HepG2 (cell line): Measurements from ENCODE around the gene ZNF341. TPM values are rescaled to one million over a fixed set of nuclear protein-coding genes. Genes with fewer than 3 reads are reported as not detected.

Source experiments
- AKAP8 ChIP-seq: sonication (generic); formaldehyde crosslinking; IDR thresholded peaks from 2 replicates; pipeline ENCODE4 v1.5.1; 2020; ENCODE audit warnings: mild to moderate bottlenecking, missing genetic modification reagents
- ARHGAP35 ChIP-seq: sonication (generic); formaldehyde crosslinking; IDR thresholded peaks from 2 replicates; pipeline ENCODE4 v1.9.0; 2022; ENCODE audit warnings: mild to moderate bottlenecking, inconsistent platforms, moderate library complexity, missing genetic modification reagents, borderline replicate concordance
- ATF7 ChIP-seq, 2 experiments: fragments of 450-650 bp in 1 of 2; sonication (generic) in 1 of 2; formaldehyde crosslinking in 1 of 2; IDR thresholded peaks; 2 replicates each; pipeline versions ENCODE4 v1.4.0 to v1.6.1; 2016 to 2020; ENCODE audit warnings: antibody characterized with exemption in 1 of 2, mild to moderate bottlenecking in 1 of 2, missing genetic modification reagents in 1 of 2
- BRF2 ChIP-seq: sonication (generic); formaldehyde crosslinking; IDR thresholded peaks from 2 replicates; pipeline ENCODE4 v1.8.1; 2022; ENCODE audit warnings: mild to moderate bottlenecking, missing genetic modification reagents
- EHMT2 ChIP-seq: fragments of 200-600 bp; sonication (generic); IDR thresholded peaks from 2 replicates; pipeline ENCODE4 v1.7.0; 2017; ENCODE audit warnings: antibody characterized with exemption, low read depth, low read length, borderline replicate concordance
- FOXA3 ChIP-seq: IDR thresholded peaks from 2 replicates; pipeline ENCODE4 v1.6.1; 2016; ENCODE audit warnings: missing genetic modification reagents, missing compliant biosample characterization
- GABPA ChIP-seq, 2 experiments: IDR thresholded peaks; 2 replicates each; pipeline ENCODE4 v1.6.1; 2011 to 2016; ENCODE audit warnings: low read depth in 2 of 2, low read length in 1 of 2, missing biosample characterization in 1 of 2, missing genetic modification characterization in 1 of 2
- JARID2 ChIP-seq: sonication (generic); formaldehyde crosslinking; IDR thresholded peaks from 2 replicates; pipeline ENCODE4 v1.8.1; 2023; ENCODE audit warnings: missing genetic modification reagents, inconsistent platforms; ENCODE audit not compliant: insufficient replicate concordance
- JUNB ChIP-seq: sonication (generic); formaldehyde crosslinking; IDR thresholded peaks from 2 replicates; pipeline ENCODE4 v1.8.0; 2022; ENCODE audit warnings: missing genetic modification reagents, mild to moderate bottlenecking, borderline replicate concordance
- MXI1 ChIP-seq: IDR thresholded peaks from 3 replicates; pipeline ENCODE4 v1.6.1; 2012; ENCODE audit warnings: low read depth, low read length, inconsistent platforms, borderline replicate concordance
- MZF1 ChIP-seq: sonication (generic); formaldehyde crosslinking; IDR thresholded peaks from 2 replicates; pipeline ENCODE4 v1.8.1; 2023; ENCODE audit warnings: mild to moderate bottlenecking, missing genetic modification reagents, borderline replicate concordance
- NFYB ChIP-seq: sonication (generic); formaldehyde crosslinking; IDR thresholded peaks from 2 replicates; pipeline ENCODE4 v1.4.0; 2020; ENCODE audit warnings: missing genetic modification reagents
- SP140L ChIP-seq: sonication (generic); formaldehyde crosslinking; IDR thresholded peaks from 2 replicates; pipeline ENCODE4 v1.4.0; 2020; ENCODE audit warnings: missing genetic modification reagents, borderline replicate concordance
- TCF7L2 ChIP-seq: IDR thresholded peaks from 2 replicates; pipeline ENCODE4 v1.6.1; 2011; ENCODE audit warnings: mild to moderate bottlenecking, low read depth, low read length, moderate library complexity
- ZBTB1 ChIP-seq: sonication (generic); formaldehyde crosslinking; IDR thresholded peaks from 2 replicates; pipeline ENCODE4 v1.4.0; 2020; ENCODE audit warnings: missing genetic modification reagents, borderline replicate concordance
- ZC3H4 ChIP-seq: sonication (generic); formaldehyde crosslinking; IDR thresholded peaks from 2 replicates; pipeline ENCODE4 v1.4.0; 2020; ENCODE audit warnings: missing genetic modification reagents, borderline replicate concordance
- ZFP36L1 ChIP-seq: sonication (generic); formaldehyde crosslinking; IDR thresholded peaks from 2 replicates; pipeline ENCODE4 v1.8.0; 2022; ENCODE audit warnings: mild to moderate bottlenecking, missing genetic modification reagents, moderate library complexity
- ZFYVE20 ChIP-seq: sonication (generic); formaldehyde crosslinking; IDR thresholded peaks from 2 replicates; pipeline ENCODE4 v1.8.0; 2023; ENCODE audit warnings: low read depth, mild to moderate bottlenecking, moderate library complexity, missing genetic modification reagents, borderline replicate concordance
- ZNF136 ChIP-seq: sonication (generic); formaldehyde crosslinking; IDR thresholded peaks from 2 replicates; pipeline ENCODE4 v1.8.1; 2022; ENCODE audit warnings: low read depth, mild to moderate bottlenecking, moderate library complexity, missing genetic modification reagents
- ZNF180 ChIP-seq: sonication (generic); formaldehyde crosslinking; IDR thresholded peaks from 2 replicates; pipeline ENCODE4 v1.4.0; 2020; ENCODE audit warnings: low read depth, missing genetic modification reagents, borderline replicate concordance
- ZNF225 ChIP-seq: sonication (generic); formaldehyde crosslinking; IDR thresholded peaks from 2 replicates; pipeline ENCODE4 v1.4.0; 2020; ENCODE audit warnings: mild to moderate bottlenecking, missing genetic modification reagents
- ZNF264 ChIP-seq: sonication (generic); formaldehyde crosslinking; IDR thresholded peaks from 2 replicates; pipeline ENCODE4 v1.4.0; 2020; ENCODE audit warnings: missing genetic modification reagents
- ZNF30 ChIP-seq: sonication (generic); formaldehyde crosslinking; IDR thresholded peaks from 2 replicates; pipeline ENCODE4 v1.5.0; 2020; ENCODE audit warnings: mild to moderate bottlenecking, missing genetic modification reagents
- ZNF354B ChIP-seq: sonication (generic); formaldehyde crosslinking; IDR thresholded peaks from 2 replicates; pipeline ENCODE4 v1.8.0; 2022; ENCODE audit warnings: mild to moderate bottlenecking, missing genetic modification reagents
- ZNF430 ChIP-seq: sonication (generic); formaldehyde crosslinking; IDR thresholded peaks from 2 replicates; pipeline ENCODE4 v1.9.0; 2021; ENCODE audit warnings: mild to moderate bottlenecking, missing genetic modification reagents
- ZNF552 ChIP-seq: sonication (generic); formaldehyde crosslinking; IDR thresholded peaks from 2 replicates; pipeline ENCODE4 v1.9.0; 2022; ENCODE audit warnings: missing genetic modification reagents, mild to moderate bottlenecking, borderline replicate concordance
- ZNF558 ChIP-seq: sonication (generic); formaldehyde crosslinking; IDR thresholded peaks from 2 replicates; pipeline ENCODE4 v1.9.0; 2022; ENCODE audit warnings: mild to moderate bottlenecking, missing genetic modification reagents, borderline replicate concordance
- ZNF605 ChIP-seq: sonication (generic); formaldehyde crosslinking; IDR thresholded peaks from 2 replicates; pipeline ENCODE4 v1.8.0; 2022; ENCODE audit warnings: mild to moderate bottlenecking, missing genetic modification reagents
- ZNF746 ChIP-seq: sonication (generic); formaldehyde crosslinking; IDR thresholded peaks from 2 replicates; pipeline ENCODE4 v1.8.0; 2022; ENCODE audit warnings: mild to moderate bottlenecking, missing genetic modification reagents
- ZNF75D ChIP-seq: sonication (generic); formaldehyde crosslinking; IDR thresholded peaks from 2 replicates; pipeline ENCODE4 v1.8.1; 2023; ENCODE audit warnings: missing genetic modification reagents, mild to moderate bottlenecking, borderline replicate concordance
- ZNF788 ChIP-seq: sonication (generic); formaldehyde crosslinking; IDR thresholded peaks from 2 replicates; pipeline ENCODE4 v1.5.0; 2020; ENCODE audit warnings: mild to moderate bottlenecking, missing genetic modification reagents, borderline replicate concordance
- ZNF878 ChIP-seq: sonication (generic); formaldehyde crosslinking; IDR thresholded peaks from 2 replicates; pipeline ENCODE4 v1.8.1; 2023; ENCODE audit warnings: mild to moderate bottlenecking, missing genetic modification reagents, moderate library complexity
- polyA plus RNA-seq, 8 experiments: library from polyadenylated mRNA; depleted of rRNA in 3 of 8; stranded (reverse) in 7 of 8; unstranded in 1 of 8; fragments of >200 nt; fragmentation: Illumina TruSeq in 4 of 8; extraction: Trizol in 4 of 8; gene quantifications; 2 replicates each; pipeline versions ENCODE4 v1.2.1 to v1.2.3, GENCODE V29; 2011 to 2016; ENCODE audit warnings: low read depth in 4 of 8, missing spikeins in 1 of 8, mixed read lengths in 1 of 8; ENCODE audit not compliant: insufficient read depth in 1 of 8
- total RNA-seq, 5 experiments: library from RNA; depleted of rRNA; stranded (reverse); fragments of >200 nt; fragmentation: Illumina TruSeq; extraction: Trizol; gene quantifications; 2 replicates each; pipeline ENCODE4 v1.2.3, GENCODE V29; 2016; ENCODE audit warnings: low read depth in 1 of 5

The ZNF341 gene
- total and polyA plus RNA-seq, 2 of the 13 experiments (the other 11 are each of a cell fraction or from before 2014, with no cell fraction given) = 1.1 to 2.2 TPM

GRCh38 chr20:33724439-33725094 lies 7.2 kb upstream of the ZNF341 start (continued):
- TF ChIP-seq ZNF354B (CRISPR knock-in tag) (no peak), SP140L (CRISPR knock-in tag) (0 out of 2 replicates have a peak, but pooled peaks have one; percentile 73), ZNF264 (peak; percentile 88), AKAP8 (CRISPR knock-in tag) (no peak), ZNF136 (CRISPR knock-in tag) (no peak; the same call in 1 of the 2 replicates), ZNF30 (no peak), GABPA (IDR thresholded peaks at IDR 0.05; ENCODE audit: low read depth, low read length) (no peak), GABPA (CRISPR knock-in tag; IDR thresholded peaks at IDR 0.05; ENCODE audit: low read depth) (no peak), ATF7 (IDR thresholded peaks at IDR 0.05) (no peak), ATF7 (CRISPR knock-in tag; IDR thresholded peaks at IDR 0.05) (no peak), ZNF746 (CRISPR knock-in tag) (no peak), EHMT2 (no peak), ZNF788 (no peak; the same call in 1 of the 2 replicates), NFYB (CRISPR knock-in tag) (no peak), JARID2 (CRISPR knock-in tag) (no peak), ARHGAP35 (CRISPR knock-in tag) (no peak), MZF1 (no peak), ZNF180 (no peak), TCF7L2 (no peak), ZNF225 (no peak), MXI1 (no peak), FOXA3 (CRISPR knock-in tag) (peak; percentile 68), BRF2 (CRISPR knock-in tag) (no peak), ZNF430 (CRISPR knock-in tag) (no peak), ZNF75D (no peak), JUNB (CRISPR knock-in tag) (no peak), ZNF878 (CRISPR knock-in tag) (no peak), ZNF558 (CRISPR knock-in tag) (no peak), ZFP36L1 (CRISPR knock-in tag) (no peak), ZNF605 (CRISPR knock-in tag) (no peak; the same call in 1 of the 2 replicates), ZNF552 (CRISPR knock-in tag) (no peak), ZBTB1 (CRISPR knock-in tag) (no peak), ZFYVE20 (CRISPR knock-in tag) (no peak), ZC3H4 (CRISPR knock-in tag) (no peak)
